GM12874 (cell line): ENCODE data around the gene ZNF487.

ENCODE experiments used
- TF ChIP-seq, protein P1 (sequence below): IDR thresholded peaks from 2 replicates; pipeline ENCODE4 v1.5.1; 2011; ENCODE audit warnings: low read depth, mild to moderate bottlenecking, control low read depth, low read length, moderate library complexity; ENCODE audit not compliant: insufficient read depth

ZNF487 gene

DNA sequence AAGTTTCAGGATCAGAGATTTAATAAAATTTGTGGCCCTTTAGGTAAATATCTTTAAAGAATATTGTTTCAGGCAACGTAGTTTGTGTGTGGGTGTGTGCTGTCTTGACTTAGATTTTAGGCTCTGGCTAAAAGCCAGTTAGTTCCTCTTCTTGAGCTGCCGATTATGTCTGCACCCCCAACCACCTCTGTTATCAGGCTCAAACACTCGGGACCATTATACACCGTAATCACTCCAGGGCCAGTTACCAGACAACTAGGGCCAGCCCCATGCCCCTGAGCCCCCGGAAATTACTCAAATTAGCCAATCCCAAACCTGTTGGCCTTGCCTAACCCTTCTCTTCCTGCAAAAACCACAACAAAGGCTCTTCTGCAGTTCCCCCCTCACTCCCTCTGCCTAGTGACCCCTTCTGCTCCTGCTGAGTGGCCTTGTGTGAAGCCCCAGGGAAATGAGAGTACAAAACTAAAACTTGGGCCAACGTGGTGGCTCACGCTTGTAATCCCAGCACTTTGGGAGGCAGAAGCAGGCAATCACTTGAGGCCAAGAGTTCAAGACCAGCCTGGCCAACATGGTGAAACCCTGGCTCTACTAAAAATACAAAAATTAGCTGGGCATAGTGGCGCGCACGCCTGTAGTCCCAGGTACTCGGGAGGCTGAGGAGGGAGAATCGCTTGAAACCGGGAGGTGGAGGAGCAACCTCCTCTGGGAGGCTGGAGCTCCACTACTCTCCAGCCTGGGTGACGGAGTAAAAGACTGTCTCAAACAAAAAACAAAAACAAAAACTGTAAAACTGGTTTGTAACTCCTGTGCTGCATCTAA is 18.8 kb upstream of the ZNF487 start:
- TF ChIP-seq, protein P1, sequence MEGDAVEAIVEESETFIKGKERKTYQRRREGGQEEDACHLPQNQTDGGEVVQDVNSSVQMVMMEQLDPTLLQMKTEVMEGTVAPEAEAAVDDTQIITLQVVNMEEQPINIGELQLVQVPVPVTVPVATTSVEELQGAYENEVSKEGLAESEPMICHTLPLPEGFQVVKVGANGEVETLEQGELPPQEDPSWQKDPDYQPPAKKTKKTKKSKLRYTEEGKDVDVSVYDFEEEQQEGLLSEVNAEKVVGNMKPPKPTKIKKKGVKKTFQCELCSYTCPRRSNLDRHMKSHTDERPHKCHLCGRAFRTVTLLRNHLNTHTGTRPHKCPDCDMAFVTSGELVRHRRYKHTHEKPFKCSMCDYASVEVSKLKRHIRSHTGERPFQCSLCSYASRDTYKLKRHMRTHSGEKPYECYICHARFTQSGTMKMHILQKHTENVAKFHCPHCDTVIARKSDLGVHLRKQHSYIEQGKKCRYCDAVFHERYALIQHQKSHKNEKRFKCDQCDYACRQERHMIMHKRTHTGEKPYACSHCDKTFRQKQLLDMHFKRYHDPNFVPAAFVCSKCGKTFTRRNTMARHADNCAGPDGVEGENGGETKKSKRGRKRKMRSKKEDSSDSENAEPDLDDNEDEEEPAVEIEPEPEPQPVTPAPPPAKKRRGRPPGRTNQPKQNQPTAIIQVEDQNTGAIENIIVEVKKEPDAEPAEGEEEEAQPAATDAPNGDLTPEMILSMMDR, result no peak

DNA sequence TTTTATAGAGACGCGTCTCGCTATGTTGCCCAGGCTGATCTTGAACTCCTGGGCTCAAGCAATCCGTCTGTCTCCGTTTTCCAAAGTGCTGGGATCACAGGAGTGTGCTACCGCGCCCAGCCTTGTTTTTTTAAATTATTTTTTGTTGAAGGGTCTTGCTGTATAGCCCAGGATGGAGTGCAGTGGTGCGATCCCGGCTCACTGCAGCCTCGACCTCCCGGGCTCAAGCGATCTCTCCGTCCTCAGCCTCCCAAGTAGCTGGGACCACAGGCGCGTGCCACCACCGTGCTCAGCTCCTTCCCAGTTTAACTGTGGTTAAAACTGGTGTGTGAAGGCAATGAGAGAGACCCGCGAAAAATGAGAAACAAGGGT is 16.9 kb upstream of the ZNF487 start:
- TF ChIP-seq, protein P1, result no peak

DNA sequence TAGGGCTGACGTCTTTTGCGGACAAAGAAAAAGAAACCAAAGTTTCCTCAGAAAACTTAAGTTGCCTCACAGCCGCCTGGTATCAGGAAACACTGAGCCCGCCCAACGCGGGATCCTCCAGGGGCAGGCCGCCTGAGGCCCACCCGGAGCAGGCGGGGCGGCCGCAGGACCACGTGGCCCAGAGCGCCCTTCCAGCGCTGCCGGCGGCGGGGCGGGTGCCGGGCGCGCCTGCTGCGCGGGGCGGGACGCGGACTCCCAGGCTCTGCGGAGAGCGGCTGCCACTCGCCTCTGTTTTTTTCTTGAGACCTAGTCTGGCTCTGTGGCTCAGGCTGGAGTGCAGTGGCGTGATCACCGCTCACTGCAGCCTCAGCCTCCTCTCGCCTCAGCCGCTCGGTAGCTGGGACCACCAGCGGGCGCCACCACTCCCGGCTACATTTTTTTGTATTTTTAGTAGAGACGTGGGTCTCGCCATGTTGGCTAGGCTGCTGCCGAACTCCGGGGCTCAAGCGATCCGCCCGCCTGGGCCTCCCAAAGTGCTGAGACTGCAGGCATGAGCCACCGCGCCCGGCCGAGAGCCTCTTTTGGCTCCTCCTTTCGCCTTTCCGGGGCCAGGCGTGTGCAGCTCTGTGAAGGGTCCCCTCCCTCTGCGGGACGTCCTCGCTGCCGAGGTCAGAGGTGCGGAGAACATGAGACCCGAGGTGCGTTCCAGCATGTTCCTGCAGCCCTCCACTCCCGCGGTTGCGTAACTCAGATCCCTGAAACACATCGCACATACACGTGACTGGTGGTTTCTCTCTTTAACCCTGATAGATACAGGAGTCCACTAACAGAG is 16.3 kb upstream of the ZNF487 start:
- TF ChIP-seq, protein P1, result 0 out of 2 replicates have a peak, but pooled peaks have one; percentile 13

DNA sequence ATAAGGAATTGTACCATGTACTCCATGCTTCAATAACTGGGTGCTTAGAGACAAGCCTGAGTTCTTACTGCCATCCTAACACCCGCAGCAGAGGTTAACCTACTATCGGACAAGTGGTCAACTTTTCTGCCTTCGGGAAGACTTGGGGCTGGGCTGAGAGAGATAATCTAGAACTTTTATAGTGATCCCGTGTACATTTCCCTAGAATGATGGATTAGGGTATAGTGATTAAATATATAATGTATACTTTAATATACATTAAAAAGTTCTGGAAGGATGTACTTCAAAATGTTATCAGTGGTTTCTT is 15.8 kb upstream of the ZNF487 start:
- TF ChIP-seq, protein P1, result no peak

DNA sequence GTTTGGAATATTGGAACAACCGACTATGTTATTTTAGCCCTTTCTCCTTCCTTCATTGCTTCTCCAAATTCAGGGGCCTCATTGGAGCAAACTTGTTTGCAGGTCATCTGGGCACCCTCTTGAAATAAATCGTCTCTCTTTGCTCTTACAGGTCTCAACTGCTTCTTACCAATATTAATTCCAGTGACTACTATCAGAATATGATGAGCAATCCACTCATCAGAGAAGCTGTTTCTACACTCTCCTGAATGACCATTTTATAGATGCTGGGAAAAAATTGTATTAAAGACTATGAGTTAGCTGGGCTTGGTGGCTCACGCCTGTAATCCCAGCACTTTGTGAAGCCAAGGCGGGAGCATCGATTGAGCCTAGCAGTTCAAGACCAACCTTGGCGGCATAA is 15.4 kb upstream of the ZNF487 start:
- TF ChIP-seq, protein P1, result no peak

DNA sequence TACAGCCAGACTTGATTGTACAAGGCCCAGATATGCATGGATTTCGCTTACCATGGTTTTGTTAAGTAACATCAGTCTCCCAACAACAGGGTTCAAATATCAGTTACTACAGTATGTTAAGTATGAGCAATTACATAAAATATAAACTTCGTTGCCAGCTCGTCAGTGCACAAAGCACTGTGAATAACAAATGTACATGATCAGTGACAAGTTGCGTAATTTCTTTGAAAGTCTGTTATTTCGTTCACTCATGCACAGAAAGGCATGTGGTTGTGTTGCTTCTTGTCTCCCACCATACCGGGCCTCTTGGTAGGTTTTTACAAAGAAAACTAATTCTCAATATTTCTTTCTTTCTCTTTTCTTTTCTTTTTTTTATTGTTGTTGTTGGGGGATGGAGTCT is 12.5 kb upstream of the ZNF487 start:
- TF ChIP-seq, protein P1, result no peak

DNA sequence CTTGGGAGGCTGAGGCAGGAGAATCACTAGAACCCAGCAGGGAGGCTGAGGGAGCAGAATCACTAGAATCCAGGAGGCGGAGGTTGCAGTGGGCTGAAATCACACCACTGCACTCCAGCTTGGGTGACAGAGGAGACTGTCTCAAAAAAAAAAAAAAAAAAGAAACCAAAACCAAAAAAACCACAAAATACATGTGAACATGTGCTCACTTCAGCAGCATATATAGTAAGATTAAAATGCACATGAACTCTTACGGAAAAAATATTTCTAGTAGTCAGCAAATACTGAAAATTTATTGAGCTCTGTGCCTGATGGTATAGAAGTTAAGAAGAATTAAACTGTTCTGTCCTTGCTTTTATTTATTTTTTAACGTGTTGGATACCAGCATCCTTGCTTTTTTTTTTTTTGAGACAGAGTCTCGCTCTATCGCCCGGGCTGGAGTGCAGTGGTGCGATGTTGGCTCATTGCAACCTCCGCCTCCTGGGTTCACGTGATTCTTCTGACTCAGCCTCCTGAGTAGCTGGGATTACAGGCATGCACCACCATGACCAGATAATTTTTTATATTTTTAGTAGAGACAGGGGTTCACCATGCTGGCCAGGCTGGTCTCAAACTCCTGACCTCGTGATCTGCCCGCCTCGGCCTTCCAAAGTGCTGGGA is 9.6 kb upstream of the ZNF487 start:
- TF ChIP-seq, protein P1, result no peak
